Measurements from ENCODE around the gene REM2.

DNA sequence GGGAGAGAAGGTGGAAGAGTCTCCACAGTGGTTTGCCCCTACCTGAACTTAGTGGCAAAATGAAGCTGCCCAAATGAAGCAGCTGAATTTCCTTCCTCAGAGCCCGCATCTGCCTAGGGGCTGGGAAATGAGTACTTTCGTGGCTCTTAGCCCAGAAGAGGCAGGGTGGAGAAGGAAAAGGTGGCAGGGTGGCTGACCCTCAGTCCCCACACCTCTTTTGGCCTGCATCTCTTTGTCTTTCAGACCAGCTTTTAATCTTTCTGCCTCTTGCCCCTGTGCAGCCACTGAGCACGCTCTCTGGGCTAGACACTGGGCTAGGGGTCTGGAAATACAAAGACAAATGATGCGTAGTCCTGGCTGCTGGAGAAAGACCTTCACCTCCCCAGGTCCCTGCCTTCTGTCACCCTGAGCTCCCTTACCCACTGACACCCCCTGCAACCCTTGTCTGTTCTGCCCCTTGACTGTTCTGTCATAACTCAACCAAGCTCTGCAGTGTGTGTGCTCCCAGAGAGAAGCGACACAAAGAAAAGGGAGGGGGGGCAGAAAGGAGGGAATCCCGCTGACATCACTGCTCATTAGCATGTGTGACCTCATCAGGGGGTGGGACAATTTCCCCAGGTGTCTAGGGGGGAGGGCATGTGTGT lies 371 bp upstream of the REM2 start:
- TF ChIP-seq, protein P1, sequence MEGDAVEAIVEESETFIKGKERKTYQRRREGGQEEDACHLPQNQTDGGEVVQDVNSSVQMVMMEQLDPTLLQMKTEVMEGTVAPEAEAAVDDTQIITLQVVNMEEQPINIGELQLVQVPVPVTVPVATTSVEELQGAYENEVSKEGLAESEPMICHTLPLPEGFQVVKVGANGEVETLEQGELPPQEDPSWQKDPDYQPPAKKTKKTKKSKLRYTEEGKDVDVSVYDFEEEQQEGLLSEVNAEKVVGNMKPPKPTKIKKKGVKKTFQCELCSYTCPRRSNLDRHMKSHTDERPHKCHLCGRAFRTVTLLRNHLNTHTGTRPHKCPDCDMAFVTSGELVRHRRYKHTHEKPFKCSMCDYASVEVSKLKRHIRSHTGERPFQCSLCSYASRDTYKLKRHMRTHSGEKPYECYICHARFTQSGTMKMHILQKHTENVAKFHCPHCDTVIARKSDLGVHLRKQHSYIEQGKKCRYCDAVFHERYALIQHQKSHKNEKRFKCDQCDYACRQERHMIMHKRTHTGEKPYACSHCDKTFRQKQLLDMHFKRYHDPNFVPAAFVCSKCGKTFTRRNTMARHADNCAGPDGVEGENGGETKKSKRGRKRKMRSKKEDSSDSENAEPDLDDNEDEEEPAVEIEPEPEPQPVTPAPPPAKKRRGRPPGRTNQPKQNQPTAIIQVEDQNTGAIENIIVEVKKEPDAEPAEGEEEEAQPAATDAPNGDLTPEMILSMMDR (IDR thresholded peaks at IDR 0.05) = no peak
- TF ChIP-seq SIN3A (IDR thresholded peaks at IDR 0.05; ENCODE audit: borderline replicate concordance, insufficient read depth, low read depth, low read length) (no peak), POLR2AphosphoS5 (IDR thresholded peaks at IDR 0.05; ENCODE audit: low read depth, low read length) (no peak)
